Measurements from ENCODE around the gene PDE4B.
"Not testable (repeated sequence)": the region's sequence is repeated elsewhere in the genome, so short reads cannot be mapped to it uniquely, and the experiment has no call there.

The PDE4B gene

GRCh38 chr1:65817891-65818290 is 25.2 kb downstream of the PDE4B start:
- DNase-seq: no peak

GRCh38 chr1:65818966-65819365 is 26.3 kb downstream of the PDE4B start:
- DNase-seq: no peak

- DNase-seq: no peak
Observed at GRCh38 chr1:65820983-65821382, 28.3 kb downstream of the PDE4B start.

GRCh38 chr1:65821386-65821785 is 28.7 kb downstream of the PDE4B start:
- DNase-seq: no peak

GRCh38 chr1:65824103-65824502 is 31.4 kb downstream of the PDE4B start:
- DNase-seq: no peak

- DNase-seq: no peak
Observed at GRCh38 chr1:65825741-65826140, 33.0 kb downstream of the PDE4B start.

DNA sequence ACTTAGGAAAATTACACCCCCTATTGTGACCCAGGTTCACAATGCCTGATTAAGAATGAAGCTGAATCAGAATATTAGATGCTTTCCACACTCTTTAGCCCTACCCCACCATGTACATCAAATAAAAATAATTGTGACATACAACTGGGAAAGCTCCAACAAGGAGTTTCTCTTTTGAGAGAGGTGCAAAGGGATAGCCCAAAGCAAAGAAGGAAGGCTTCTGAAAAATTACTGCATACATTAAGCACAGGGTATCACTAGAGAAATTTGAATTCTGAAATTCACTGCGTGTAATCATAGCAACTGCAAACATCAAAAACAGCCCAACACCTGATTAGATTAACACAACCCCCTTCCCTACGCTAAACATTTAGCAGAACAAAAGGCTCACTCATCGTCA is 34.1 kb downstream of the PDE4B start:
- DNase-seq: no peak

DNA sequence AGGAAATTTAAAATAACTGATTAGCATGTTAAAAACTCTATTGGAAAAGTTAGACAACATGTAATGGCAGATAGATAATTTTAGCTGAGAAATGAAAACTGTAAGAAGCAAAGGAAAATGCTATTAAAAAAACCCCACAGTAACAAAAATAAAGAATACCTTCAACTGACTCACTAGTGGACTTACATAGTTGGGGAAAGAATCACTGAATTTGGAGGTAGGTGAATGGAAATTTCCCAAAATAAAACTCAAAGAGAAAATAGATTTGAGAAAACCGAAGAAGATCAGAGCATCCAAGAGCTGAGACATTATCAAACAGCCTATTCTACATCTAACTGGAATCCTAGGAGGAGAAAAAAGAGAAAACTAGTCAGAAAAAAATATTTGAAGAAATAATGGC is 34.7 kb downstream of the PDE4B start:
- DNase-seq: no peak

GRCh38 chr1:65830306-65830705 is 37.6 kb downstream of the PDE4B start:
- no peak for DNase-seq

DNA sequence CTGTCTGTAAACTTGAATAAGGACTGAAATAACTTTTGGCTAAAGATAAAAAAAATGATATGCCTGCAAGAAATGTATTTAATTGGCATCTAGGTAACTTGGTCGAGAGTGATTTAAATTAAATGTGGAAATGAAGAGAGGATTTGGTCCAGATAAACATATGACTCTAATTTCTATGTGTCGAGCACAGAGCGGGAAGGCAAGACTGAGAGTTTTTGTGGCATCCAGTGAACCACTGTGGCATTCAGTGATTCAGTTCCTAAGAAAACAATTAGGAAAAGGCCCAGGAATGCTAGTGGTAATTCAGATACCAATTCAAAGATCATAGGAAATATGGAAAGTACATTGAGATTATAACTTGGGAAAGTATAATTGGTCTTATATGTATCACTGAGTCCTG is 39.6 kb downstream of the PDE4B start:
- no peak for DNase-seq

DNA sequence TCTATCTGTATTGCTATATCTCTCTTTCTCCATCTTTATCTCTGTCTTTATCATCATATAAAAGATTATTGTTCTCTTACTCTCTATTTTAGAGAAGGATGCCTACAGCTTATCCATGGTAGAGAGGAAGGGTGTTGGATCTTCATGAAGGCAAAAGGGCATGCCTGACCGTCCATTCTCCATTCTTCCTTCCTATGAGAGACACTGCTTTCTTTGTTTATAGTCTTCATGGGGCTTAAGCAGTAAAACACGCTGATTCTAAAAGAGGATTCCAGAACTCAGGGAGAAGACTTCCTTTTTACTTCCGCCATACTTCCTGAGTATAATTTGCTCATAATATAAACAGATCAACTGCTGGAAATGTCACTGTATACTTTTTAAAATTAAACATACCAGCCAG is 44.0 kb downstream of the PDE4B start:
- DNase-seq: no peak

GRCh38 chr1:65840683-65841082 is 48.0 kb downstream of the PDE4B start:
- DNase-seq: no peak

DNA sequence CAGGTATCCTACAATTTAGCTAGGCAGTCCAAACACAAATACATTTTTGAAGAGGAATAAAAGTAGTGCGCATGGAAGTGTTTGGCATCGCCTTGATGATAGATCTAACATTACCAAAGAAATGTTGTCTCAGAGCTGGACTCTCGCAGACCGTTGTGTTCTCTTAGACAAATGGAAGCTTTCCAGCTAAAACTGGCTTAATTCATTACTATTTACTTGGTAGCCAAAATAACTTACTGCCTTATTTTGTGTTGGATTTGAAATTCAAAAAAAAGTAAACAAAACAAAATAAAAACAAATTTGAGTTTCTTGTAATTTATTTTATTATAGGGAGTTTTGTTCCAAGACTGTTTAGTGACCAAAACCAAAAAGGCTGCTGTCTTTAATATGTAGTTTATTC is 51.6 kb downstream of the PDE4B start:
- DNase-seq: no peak

- no peak for DNase-seq
Observed at GRCh38 chr1:65844821-65845534, 52.3 kb downstream of the PDE4B start.

GRCh38 chr1:65845535-65846060 is 52.9 kb downstream of the PDE4B start:
- DNase-seq: no peak

DNA sequence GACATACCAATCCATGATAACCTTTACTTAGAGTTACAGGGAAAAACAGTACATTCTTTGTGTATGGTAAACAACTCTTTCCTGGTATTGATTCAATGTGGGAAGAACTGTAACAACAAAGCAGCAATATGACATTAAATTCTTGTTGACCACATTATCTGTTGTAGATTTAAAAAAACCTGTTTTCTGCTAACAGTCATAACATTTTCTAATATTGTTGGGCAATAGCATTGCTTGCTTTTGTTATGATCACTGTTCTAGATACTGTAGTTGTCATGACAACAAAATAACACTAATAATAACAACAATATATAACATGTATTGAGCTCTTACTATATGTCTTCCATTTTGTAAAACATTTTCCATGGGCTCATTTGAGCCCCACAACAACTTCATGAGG is 54.2 kb downstream of the PDE4B start:
- no peak for DNase-seq

DNA sequence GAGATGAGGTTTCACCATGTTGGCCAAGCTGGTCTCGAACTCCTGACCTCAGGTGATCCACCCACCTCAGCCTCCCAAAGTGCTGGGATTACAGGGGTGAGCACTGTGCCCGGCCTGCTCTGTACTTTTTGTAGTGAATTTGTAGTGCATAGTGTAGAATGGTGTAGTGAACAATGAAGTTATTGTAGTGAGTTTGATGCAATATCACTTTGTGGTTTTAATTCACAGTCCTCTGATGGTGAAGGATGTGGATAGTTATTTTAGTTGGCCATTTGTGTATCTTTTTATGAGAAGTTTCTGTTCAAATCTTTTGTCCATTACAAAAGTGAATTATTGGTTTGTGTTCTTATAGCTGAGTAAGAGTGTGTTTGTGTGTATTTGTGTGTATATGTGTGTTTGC is 57.6 kb downstream of the PDE4B start:
- no peak for DNase-seq

- not testable (repeated sequence) for DNase-seq
Observed at GRCh38 chr1:65856591-65856990, 63.9 kb downstream of the PDE4B start.

GRCh38 chr1:65866439-65866838 is 73.7 kb downstream of the PDE4B start:
- DNase-seq: no peak

DNA sequence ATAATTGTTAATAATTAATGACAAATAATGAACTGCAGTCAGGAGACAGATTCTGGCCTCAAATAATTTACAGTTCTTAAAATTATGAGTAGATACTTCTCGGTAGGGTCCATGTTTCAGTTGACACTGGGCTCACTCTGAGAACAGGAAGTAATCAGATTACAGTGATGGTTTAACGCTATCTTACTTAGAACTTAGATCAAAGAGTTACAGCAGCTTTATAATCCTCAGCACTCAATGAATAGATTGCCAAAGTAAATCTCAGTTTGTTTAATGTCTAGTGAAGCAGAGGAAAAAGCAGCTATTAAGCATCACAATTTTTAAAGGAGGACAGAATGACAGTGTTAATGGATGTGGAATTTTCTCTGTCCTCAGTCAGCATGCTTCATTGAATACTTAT is 79.6 kb downstream of the PDE4B start:
- DNase-seq: no peak

DNA sequence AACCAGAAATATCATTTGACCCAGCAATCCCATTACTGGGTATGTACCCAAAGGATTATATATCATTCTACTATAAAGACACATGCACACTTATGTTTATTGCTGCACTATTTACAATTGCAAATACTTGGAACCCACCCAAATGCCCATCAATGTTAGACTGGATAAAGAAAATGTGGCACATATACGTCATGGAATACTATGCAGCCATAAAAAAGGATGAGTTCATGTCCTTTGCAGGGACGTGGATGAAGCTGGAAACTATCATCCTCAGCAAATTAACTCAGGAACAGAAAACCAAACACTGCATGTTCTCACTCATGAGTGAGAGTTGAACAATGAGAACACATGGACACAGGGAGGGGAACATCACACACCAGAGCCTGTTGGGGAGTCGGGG is 85.6 kb downstream of the PDE4B start:
- not testable (repeated sequence) for DNase-seq

GRCh38 chr1:65880611-65881010 is 87.9 kb downstream of the PDE4B start:
- no peak for DNase-seq

- no peak for DNase-seq
Observed at GRCh38 chr1:65881067-65881594, 88.4 kb downstream of the PDE4B start.

DNA sequence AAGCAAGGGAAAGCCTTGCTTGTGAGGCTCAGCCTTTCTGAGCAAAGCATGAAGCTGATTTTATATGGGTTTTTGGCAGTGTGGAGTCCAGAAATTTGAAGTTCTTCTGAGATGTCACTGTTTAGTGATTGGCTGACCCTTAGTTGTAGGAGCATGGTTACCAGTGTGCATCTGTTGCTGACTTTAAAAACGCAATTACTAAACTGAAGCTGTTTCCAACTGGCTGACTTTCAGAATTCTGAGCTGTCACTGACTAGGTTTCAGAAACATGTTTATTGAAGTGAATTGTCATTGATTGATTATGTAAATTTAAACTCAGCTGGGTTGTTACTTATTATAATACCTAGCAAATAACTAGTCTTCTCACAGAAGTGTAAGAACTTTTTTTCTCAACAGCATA is 89.4 kb downstream of the PDE4B start:
- DNase-seq: no peak

- DNase-seq: no peak
Observed at GRCh38 chr1:65889441-65889840, 96.7 kb downstream of the PDE4B start.

Data from activated effector memory CD4-positive, alpha-beta T cell treated with anti-CD3 and anti-CD28 coated beads, Interleukin-2, amount 50 U/mL, for 16 hours (primary cell).